ENCODE results near the gene CUX1. TPM values are rescaled to one million over a fixed set of nuclear protein-coding genes. Genes with fewer than 3 reads are reported as not detected.
A peak's percentile ranks its signal among the peaks of the same experiment; 100 is the strongest.

CUX1 gene
- total RNA-seq, 1 experiment from 2014 or later = 64.3 TPM

- peaks cover 57% of the 10 kb centered on the region for H3K36me3 Mint-ChIP-seq
- no peaks in the 10 kb centered on the region for H3K4me1 Mint-ChIP-seq
- H3K4me3 Mint-ChIP-seq = no peak overlapping the region
- ChIA-PET POLR2A (no interaction called here), CTCF (interaction anchor here (1.1 kb wide), 1 partner anchor 107 kb away, joined by 3 read pairs; no protein-coding TSS in a partner anchor)
- no peak for TF ChIP-seq OVOL2 (CRISPR knock-in tag; IDR thresholded peaks at IDR 0.05; ENCODE audit: borderline replicate concordance)
- no peak for TF ChIP-seq PRRX2 (CRISPR knock-in tag; IDR thresholded peaks at IDR 0.05)
- no peak for TF ChIP-seq HMGXB4 (CRISPR knock-in tag; IDR thresholded peaks at IDR 0.05)
- no peak for TF ChIP-seq MLX (CRISPR knock-in tag; IDR thresholded peaks at IDR 0.05)
- TF ChIP-seq ZNF423 (CRISPR knock-in tag; IDR thresholded peaks at IDR 0.05) = no peak
- no peak for TF ChIP-seq TCF7 (CRISPR knock-in tag; IDR thresholded peaks at IDR 0.05; ENCODE audit: low read depth)
- TF ChIP-seq CREB1 (CRISPR knock-in tag; IDR thresholded peaks at IDR 0.05) = no peak
- ATAC-seq (no peak), DNase-seq (ENCODE audit: low spot score) (no peak)
- no peaks in the 10 kb centered on the region for H3K27me3 Mint-ChIP-seq (ENCODE audit: low read depth)
- no peaks in the 10 kb centered on the region for H3K9me3 Mint-ChIP-seq
- peak overlapping the region; percentile 82 for H3K27ac Mint-ChIP-seq
These were observed 381.1 kb downstream of the CUX1 start for GRCh38 chr7:102198417-102198956.

GRCh38 chr7:102201576-102201975 is 384.1 kb downstream of the CUX1 start:
- H3K4me1 Mint-ChIP-seq = no peaks in the 10 kb centered on the region
- peaks cover 66% of the 10 kb centered on the region for H3K36me3 Mint-ChIP-seq
- H3K9me3 Mint-ChIP-seq = no peaks in the 10 kb centered on the region
- H3K27ac Mint-ChIP-seq = no peak overlapping the region
- POLR2A ChIA-PET = no interaction called here
- DNase-seq (ENCODE audit: low spot score) = no peak
- TF ChIP-seq MYBL2 (CRISPR knock-in tag; IDR thresholded peaks at IDR 0.05) (no peak), SMAD3 (CRISPR knock-in tag; IDR thresholded peaks at IDR 0.05; ENCODE audit: borderline replicate concordance) (no peak), FOXK1 (CRISPR knock-in tag; IDR thresholded peaks at IDR 0.05) (no peak), PREB (CRISPR knock-in tag; IDR thresholded peaks at IDR 0.05; ENCODE audit: borderline replicate concordance) (no peak), ELF4 (CRISPR knock-in tag; IDR thresholded peaks at IDR 0.05; ENCODE audit: low read depth) (no peak), IRF1 (CRISPR knock-in tag; IDR thresholded peaks at IDR 0.05) (no peak), CTCF (IDR thresholded peaks at IDR 0.05) (no peak), SP1 (CRISPR knock-in tag; conservative IDR thresholded peaks at IDR 0.05) (no peak), ZNF219 (CRISPR knock-in tag; IDR thresholded peaks at IDR 0.05; ENCODE audit: borderline replicate concordance) (no peak), HMGXB4 (CRISPR knock-in tag; IDR thresholded peaks at IDR 0.05) (no peak), ARID4B (CRISPR knock-in tag; IDR thresholded peaks at IDR 0.05; ENCODE audit: borderline replicate concordance) (no peak)
- ATAC-seq = no peak
- CTCF ChIA-PET = no interaction called here
- no peaks in the 10 kb centered on the region for H3K27me3 Mint-ChIP-seq (ENCODE audit: low read depth)
- H3K4me3 Mint-ChIP-seq = no peak overlapping the region
